SJSA1 (cell line): ENCODE results near the gene ARID5B. TPM values are rescaled to one million over a fixed set of nuclear protein-coding genes. Genes with fewer than 3 reads are reported as not detected.

ENCODE experiments used
- DNase-seq, 2 experiments: peaks; one replicate each; pipeline ENCODE4 v3.0.0-alpha.2; 2015 to 2020; ENCODE audit warnings: low spot score in 2 of 2, low read depth in 1 of 2
- H3K27ac ChIP-seq: fragments of 250-450 bp; sonication (Bioruptor Pico); 2 replicates; pipeline ENCODE4 v1.5.1; 2020; ENCODE audit warnings: mild to moderate bottlenecking, moderate library complexity
- H3K27me3 ChIP-seq: fragments of 250-450 bp; sonication (Bioruptor Pico); replicated peaks from 2 replicates; pipeline ENCODE4 v1.5.1; 2020; ENCODE audit warnings: mild to moderate bottlenecking, moderate library complexity
- H3K36me3 ChIP-seq: fragments of 250-450 bp; sonication (Bioruptor Pico); 2 replicates; pipeline ENCODE4 v1.5.1; 2020; ENCODE audit warnings: mild to moderate bottlenecking
- H3K4me1 ChIP-seq: fragments of 250-450 bp; sonication (Bioruptor Pico); replicated peaks from 2 replicates; pipeline ENCODE4 v1.6.1; 2021; ENCODE audit warnings: mild to moderate bottlenecking
- H3K4me3 ChIP-seq: fragments of 250-450 bp; sonication (Bioruptor Pico); 2 replicates; pipeline ENCODE4 v1.5.1; 2020; ENCODE audit warnings: mild to moderate bottlenecking
- H3K9me3 ChIP-seq: fragments of 250-450 bp; sonication (Bioruptor Pico); replicated peaks from 2 replicates; pipeline ENCODE4 v1.5.1; 2020; ENCODE audit warnings: mild to moderate bottlenecking
- total RNA-seq: library from RNA; depleted of rRNA; stranded (reverse); fragments of >200 nt; shearing (Covaris generic); gene quantifications from 2 replicates; pipeline ENCODE4 v1.2.3, GENCODE V29; 2014

ARID5B gene
- total RNA-seq, 1 experiment from 2014 or later: 34.0 TPM

- H3K9me3 ChIP-seq: no peaks in the 10 kb centered on the region
Observed at GRCh38 chr10:62036186-62037081, 134.9 kb downstream of the ARID5B start.

GRCh38 chr10:62037166-62037831 is 135.8 kb downstream of the ARID5B start:
- H3K4me3 ChIP-seq: no peak overlapping the region
- no peaks in the 10 kb centered on the region for H3K27me3 ChIP-seq
- H3K9me3 ChIP-seq: no peaks in the 10 kb centered on the region
- no peaks in the 10 kb centered on the region for H3K36me3 ChIP-seq
- peaks cover 50% of the 10 kb centered on the region for H3K4me1 ChIP-seq
- DNase-seq: peak in 1 of 2 experiments; percentile 71
- H3K27ac ChIP-seq: peak overlapping the region; percentile 72

More at GRCh38 chr10:62036186-62037081, 134.9 kb downstream of the ARID5B start:
- no peak for DNase-seq
- Histone ChIP-seq H3K27ac (peak overlapping the region; percentile 72), H3K4me3 (no peak overlapping the region), H3K36me3 (no peaks in the 10 kb centered on the region; the same call in 1 of the 2 replicates), H3K27me3 (no peaks in the 10 kb centered on the region), H3K4me1 (peaks cover 44% of the 10 kb centered on the region)

GRCh38 chr10:62037890-62038608 is 136.6 kb downstream of the ARID5B start:
- H3K4me1 ChIP-seq: peaks cover 57% of the 10 kb centered on the region
- no peaks in the 10 kb centered on the region for H3K27me3 ChIP-seq
- DNase-seq: no peak
- H3K9me3 ChIP-seq: no peaks in the 10 kb centered on the region
- no peaks in the 10 kb centered on the region for H3K36me3 ChIP-seq
- no peak overlapping the region for H3K4me3 ChIP-seq
- peak overlapping the region; percentile 72 for H3K27ac ChIP-seq

GRCh38 chr10:62038609-62039190 is 137.2 kb downstream of the ARID5B start:
- Histone ChIP-seq H3K27me3 (no peaks in the 10 kb centered on the region), H3K4me3 (no peak overlapping the region), H3K9me3 (no peaks in the 10 kb centered on the region), H3K4me1 (peaks cover 64% of the 10 kb centered on the region), H3K36me3 (no peaks in the 10 kb centered on the region), H3K27ac (peak overlapping the region; percentile 72)
- peak; percentile 67 to 78 for DNase-seq

GRCh38 chr10:62039954-62040353 is 138.5 kb downstream of the ARID5B start:
- no peaks in the 10 kb centered on the region for H3K9me3 ChIP-seq
- no peaks in the 10 kb centered on the region for H3K36me3 ChIP-seq
- H3K27ac ChIP-seq: no peak overlapping the region
- H3K4me1 ChIP-seq: peaks cover 76% of the 10 kb centered on the region
- no peaks in the 10 kb centered on the region for H3K27me3 ChIP-seq
- DNase-seq: no peak
- no peak overlapping the region for H3K4me3 ChIP-seq

- Histone ChIP-seq H3K9me3 (no peaks in the 10 kb centered on the region), H3K4me1 (peaks cover 84% of the 10 kb centered on the region), H3K27ac (no peak overlapping the region), H3K36me3 (no peaks in the 10 kb centered on the region), H3K4me3 (no peak overlapping the region), H3K27me3 (no peaks in the 10 kb centered on the region)
- DNase-seq: no peak
Observed at GRCh38 chr10:62040881-62041280, 139.4 kb downstream of the ARID5B start.

GRCh38 chr10:62043421-62044021 is 142.0 kb downstream of the ARID5B start:
- Histone ChIP-seq H3K27ac (peak overlapping the region; percentile 63), H3K4me1 (peaks cover 87% of the 10 kb centered on the region), H3K36me3 (no peaks in the 10 kb centered on the region), H3K27me3 (no peaks in the 10 kb centered on the region), H3K9me3 (no peaks in the 10 kb centered on the region), H3K4me3 (no peak overlapping the region)
- peak; percentile 54 to 78 for DNase-seq

- H3K27ac ChIP-seq: peak overlapping the region; percentile 65
- H3K4me1 ChIP-seq: peaks cover 84% of the 10 kb centered on the region
- DNase-seq: no peak
Observed at GRCh38 chr10:62044566-62044965, 143.1 kb downstream of the ARID5B start.

GRCh38 chr10:62045765-62046521 is 144.4 kb downstream of the ARID5B start:
- Histone ChIP-seq H3K36me3 (peaks cover 6% of the 10 kb centered on the region; the same call in 1 of the 2 replicates), H3K9me3 (no peaks in the 10 kb centered on the region), H3K4me3 (peak overlapping the region; percentile 13), H3K27me3 (no peaks in the 10 kb centered on the region), H3K4me1 (peaks cover 77% of the 10 kb centered on the region), H3K27ac (peak overlapping the region; percentile 65)
- DNase-seq: peak in 1 of 2 experiments; percentile 86

More at GRCh38 chr10:62044566-62044965, 143.1 kb downstream of the ARID5B start:
- Histone ChIP-seq H3K36me3 (no peaks in the 10 kb centered on the region), H3K9me3 (no peaks in the 10 kb centered on the region), H3K4me3 (no peak overlapping the region), H3K27me3 (no peaks in the 10 kb centered on the region)

- H3K27me3 ChIP-seq: no peaks in the 10 kb centered on the region
- H3K27ac ChIP-seq: peak overlapping the region; percentile 65
- peak; percentile 59 to 81 for DNase-seq
- H3K4me3 ChIP-seq: no peak overlapping the region
- no peaks in the 10 kb centered on the region for H3K9me3 ChIP-seq
- peaks cover 12% of the 10 kb centered on the region for H3K36me3 ChIP-seq
- H3K4me1 ChIP-seq: peaks cover 78% of the 10 kb centered on the region
Observed at GRCh38 chr10:62046522-62047227, 145.2 kb downstream of the ARID5B start.

- Histone ChIP-seq H3K9me3 (no peaks in the 10 kb centered on the region), H3K27me3 (no peaks in the 10 kb centered on the region), H3K4me3 (no peak overlapping the region), H3K27ac (peak overlapping the region; percentile 65), H3K36me3 (peaks cover 18% of the 10 kb centered on the region), H3K4me1 (peaks cover 81% of the 10 kb centered on the region)
- DNase-seq: no peak
Observed at GRCh38 chr10:62047228-62047892, 145.9 kb downstream of the ARID5B start.
